Body of pancreas (tissue), 4 donors: ENCODE measurements around the gene CTSD. TPM values are rescaled to one million over a fixed set of nuclear protein-coding genes. Genes with fewer than 3 reads are reported as not detected.

ENCODE experiments used
- ATAC-seq: fragments of 150-250 bp; one replicate; pipeline ENCODE4 v1.9.1; 2016
- DNase-seq, 4 donors: peaks; one replicate each; pipeline ENCODE4 v3.0.0-alpha.2; 2019
- H3K27ac ChIP-seq, 4 donors: fragments of 200-600 bp; sonication (generic); 1 replicate in 3 of 4; 2 replicates in 1 of 4; pipeline versions ENCODE4 v1.5.1 to v1.6.1; 2016 to 2019; ENCODE audit warnings: mild to moderate bottlenecking in 1 of 4, mixed read lengths in 1 of 4, moderate library complexity in 1 of 4
- H3K27me3 ChIP-seq, 2 donors: fragments of 200-600 bp; sonication (generic); one replicate each; pipeline ENCODE4 v1.6.0; 2016; ENCODE audit warnings: mild to moderate bottlenecking in 1 of 2
- H3K36me3 ChIP-seq, 2 donors: fragments of 200-600 bp; sonication (generic); replicated peaks in 1 of 2; 2 replicates each; pipeline ENCODE4 v1.5.1; 2016; ENCODE audit warnings: low read depth in 2 of 2; ENCODE audit not compliant: insufficient read depth in 1 of 2
- H3K4me1 ChIP-seq: fragments of 200-600 bp; sonication (generic); one replicate; pipeline ENCODE4 v1.6.0; 2016
- H3K4me3 ChIP-seq, 2 donors: fragments of 200-600 bp; sonication (generic); 1 replicate in 1 of 2; 2 replicates in 1 of 2; pipeline ENCODE4 v1.5.1; 2016 to 2019
- H3K9me3 ChIP-seq, 3 donors: fragments of 200-600 bp; sonication (generic); 1 replicate in 2 of 3; 2 replicates in 1 of 3; pipeline ENCODE4 v1.5.1; 2016
- POLR2A ChIP-seq, 3 donors: fragments of 450-650 bp; IDR thresholded peaks; one replicate each; pipeline ENCODE4 v1.6.1; 2016; ENCODE audit warnings: antibody characterized with exemption in 3 of 3, mild to moderate bottlenecking in 2 of 3
- WGBS, 2 donors: methylation state at CpG; one replicate each; pipeline ENCODE4 v1.1.5; 2017; 5-methylcytosine and 5-hydroxymethylcytosine counted together
- intact Hi-C: fragments of 100-400 bp; cut with DNase I; formaldehyde crosslinking; loops from one replicate; pipeline ENCODE4 v1.15.1; 2023
- total RNA-seq, 2 donors: library from RNA; depleted of rRNA; stranded (reverse); fragments of >200 nt; gene quantifications; one replicate each; pipeline ENCODE4 v1.1.0, GENCODE V29; 2016
- TF ChIP-seq, protein P1 (sequence below), 7 experiments: fragments of 450-650 bp in 4 of 7; fragments of 200-600 bp in 3 of 7; sonication (generic) in 3 of 7; IDR thresholded peaks; one replicate each; pipeline ENCODE4 v1.5.1; 2016 to 2019; ENCODE audit warnings: antibody characterized with exemption in 7 of 7

The CTSD gene
- total RNA-seq, 2 donors from 2014 or later: 214 to 255 TPM

DNA sequence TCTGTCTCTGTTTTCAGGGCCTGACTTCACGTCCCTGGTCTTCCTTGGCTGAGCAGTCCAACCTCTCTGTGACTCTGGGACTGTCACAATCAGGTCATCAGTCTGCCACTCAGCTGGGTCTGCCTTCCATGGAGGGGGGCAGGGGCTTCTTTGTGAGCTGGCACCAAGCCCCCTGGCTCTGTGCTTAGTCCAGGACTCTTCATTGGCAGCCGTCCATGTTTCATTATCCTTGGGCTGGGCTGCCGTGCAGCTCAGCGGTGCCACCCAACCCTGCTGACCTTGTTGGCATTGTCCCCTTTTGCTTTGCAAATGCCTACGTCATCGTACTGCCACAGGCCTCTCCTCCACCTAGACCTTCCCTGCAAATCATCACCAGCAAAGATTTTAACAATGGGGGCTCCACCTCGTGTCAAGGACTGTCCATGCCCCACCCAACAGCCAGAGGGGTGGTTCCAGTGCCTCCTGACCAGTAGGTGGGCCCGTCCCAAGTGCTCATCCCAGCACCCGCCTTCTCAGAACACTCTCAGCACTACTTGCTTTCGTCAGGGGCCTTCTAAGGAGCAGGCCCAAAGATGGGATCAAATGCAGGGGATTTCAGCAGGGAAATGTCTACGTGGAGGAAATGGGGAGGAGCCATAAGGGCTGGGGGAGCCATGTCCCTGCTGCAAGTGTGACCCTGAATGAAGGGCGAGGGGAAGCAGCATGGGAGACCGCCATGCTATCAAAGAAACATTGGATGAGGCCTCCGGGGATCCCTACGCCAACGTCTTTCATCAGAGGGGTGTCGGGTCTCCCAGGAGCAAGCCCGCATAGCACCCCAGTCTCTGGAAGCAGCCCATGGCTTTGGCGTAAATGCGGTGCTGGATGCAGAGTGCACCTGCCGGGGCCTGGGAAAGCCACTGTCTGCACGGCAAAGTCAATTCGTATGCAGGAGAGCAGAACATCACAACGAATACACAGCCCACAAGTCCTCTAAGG is 48.5 kb downstream of the CTSD start:
- Histone ChIP-seq H3K4me3 (no peak overlapping the region), H3K4me1 (no peaks in the 10 kb centered on the region), H3K36me3 (no peaks in the 10 kb centered on the region), H3K27ac (no peak overlapping the region), H3K27me3 (no peaks in the 10 kb centered on the region), H3K9me3 (no peaks in the 10 kb centered on the region)
- WGBS, 2 donors: 71 to 78% methylated on average over 24 of the region's 24 CpGs
- DNase-seq: no peak
- no peak for ATAC-seq
- TF ChIP-seq POLR2A (IDR thresholded peaks at IDR 0.05): no peak
- TF ChIP-seq, protein P1, sequence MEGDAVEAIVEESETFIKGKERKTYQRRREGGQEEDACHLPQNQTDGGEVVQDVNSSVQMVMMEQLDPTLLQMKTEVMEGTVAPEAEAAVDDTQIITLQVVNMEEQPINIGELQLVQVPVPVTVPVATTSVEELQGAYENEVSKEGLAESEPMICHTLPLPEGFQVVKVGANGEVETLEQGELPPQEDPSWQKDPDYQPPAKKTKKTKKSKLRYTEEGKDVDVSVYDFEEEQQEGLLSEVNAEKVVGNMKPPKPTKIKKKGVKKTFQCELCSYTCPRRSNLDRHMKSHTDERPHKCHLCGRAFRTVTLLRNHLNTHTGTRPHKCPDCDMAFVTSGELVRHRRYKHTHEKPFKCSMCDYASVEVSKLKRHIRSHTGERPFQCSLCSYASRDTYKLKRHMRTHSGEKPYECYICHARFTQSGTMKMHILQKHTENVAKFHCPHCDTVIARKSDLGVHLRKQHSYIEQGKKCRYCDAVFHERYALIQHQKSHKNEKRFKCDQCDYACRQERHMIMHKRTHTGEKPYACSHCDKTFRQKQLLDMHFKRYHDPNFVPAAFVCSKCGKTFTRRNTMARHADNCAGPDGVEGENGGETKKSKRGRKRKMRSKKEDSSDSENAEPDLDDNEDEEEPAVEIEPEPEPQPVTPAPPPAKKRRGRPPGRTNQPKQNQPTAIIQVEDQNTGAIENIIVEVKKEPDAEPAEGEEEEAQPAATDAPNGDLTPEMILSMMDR (IDR thresholded peaks at IDR 0.05): no peak
- intact Hi-C loops: no loop called here

DNA sequence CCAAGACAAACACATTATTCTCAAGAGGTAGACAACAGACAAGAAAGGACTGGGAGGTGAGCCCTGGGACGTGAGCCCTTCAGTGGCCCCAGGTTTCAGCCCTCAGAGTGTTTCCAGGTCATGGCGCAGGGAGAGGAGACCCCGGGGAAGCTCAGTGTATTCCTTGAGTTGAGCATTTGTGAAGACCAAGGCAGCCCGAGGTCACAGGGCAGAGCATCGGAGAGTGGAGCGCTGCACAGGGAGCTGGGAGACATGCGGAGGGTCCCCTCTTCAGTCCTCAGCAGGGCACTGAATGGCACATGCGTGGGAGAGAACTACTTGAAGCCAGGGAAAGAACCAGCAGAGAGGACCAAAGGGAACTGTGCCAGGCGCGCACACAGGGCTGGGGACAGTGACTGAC is 55.0 kb downstream of the CTSD start:
- ATAC-seq (no peak), DNase-seq (no peak)
- intact Hi-C loops: no loop called here
- H3K27me3 ChIP-seq: no peaks in the 10 kb centered on the region
- H3K27ac ChIP-seq: no peak overlapping the region
- H3K36me3 ChIP-seq: no peaks in the 10 kb centered on the region
- 78 to 88% methylated on average over 10 of the region's 10 CpGs for WGBS, 2 donors
- no peaks in the 10 kb centered on the region for H3K4me1 ChIP-seq
- no peaks in the 10 kb centered on the region for H3K9me3 ChIP-seq
- no peak overlapping the region for H3K4me3 ChIP-seq
- TF ChIP-seq, protein P1 (IDR thresholded peaks at IDR 0.05): no peak
- no peak for TF ChIP-seq POLR2A (IDR thresholded peaks at IDR 0.05)

DNA sequence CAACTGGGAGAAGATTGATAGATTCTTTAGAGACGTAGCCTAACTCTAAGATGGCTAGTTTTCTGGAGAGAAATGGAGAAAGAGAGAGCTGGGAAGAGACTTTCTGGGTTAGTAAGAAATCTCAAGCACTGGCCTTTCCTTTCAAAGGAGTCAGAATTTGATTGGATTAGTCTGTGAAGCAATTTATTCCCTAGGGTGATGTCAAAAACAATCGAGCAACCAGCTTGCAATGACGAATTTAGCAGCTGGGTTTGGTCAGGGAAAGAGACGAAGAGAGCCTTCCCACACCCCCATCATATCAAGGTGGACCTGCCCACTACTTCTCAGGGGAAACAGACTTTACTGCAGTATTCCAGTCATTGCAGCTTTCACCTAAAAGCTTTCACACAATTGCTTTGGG is 56.0 kb downstream of the CTSD start:
- no peak overlapping the region for H3K27ac ChIP-seq
- intact Hi-C loops: no loop called here
- H3K4me1 ChIP-seq: no peaks in the 10 kb centered on the region
- H3K4me3 ChIP-seq: no peak overlapping the region
- no peaks in the 10 kb centered on the region for H3K36me3 ChIP-seq
- no peaks in the 10 kb centered on the region for H3K27me3 ChIP-seq
- ATAC-seq (no peak), DNase-seq (no peak)
- TF ChIP-seq POLR2A (IDR thresholded peaks at IDR 0.05): no peak
- TF ChIP-seq, protein P1 (IDR thresholded peaks at IDR 0.05): no peak
- no peaks in the 10 kb centered on the region for H3K9me3 ChIP-seq
- WGBS, 2 donors: 26 to 31% methylated on average over 4 of the region's 4 CpGs

DNA sequence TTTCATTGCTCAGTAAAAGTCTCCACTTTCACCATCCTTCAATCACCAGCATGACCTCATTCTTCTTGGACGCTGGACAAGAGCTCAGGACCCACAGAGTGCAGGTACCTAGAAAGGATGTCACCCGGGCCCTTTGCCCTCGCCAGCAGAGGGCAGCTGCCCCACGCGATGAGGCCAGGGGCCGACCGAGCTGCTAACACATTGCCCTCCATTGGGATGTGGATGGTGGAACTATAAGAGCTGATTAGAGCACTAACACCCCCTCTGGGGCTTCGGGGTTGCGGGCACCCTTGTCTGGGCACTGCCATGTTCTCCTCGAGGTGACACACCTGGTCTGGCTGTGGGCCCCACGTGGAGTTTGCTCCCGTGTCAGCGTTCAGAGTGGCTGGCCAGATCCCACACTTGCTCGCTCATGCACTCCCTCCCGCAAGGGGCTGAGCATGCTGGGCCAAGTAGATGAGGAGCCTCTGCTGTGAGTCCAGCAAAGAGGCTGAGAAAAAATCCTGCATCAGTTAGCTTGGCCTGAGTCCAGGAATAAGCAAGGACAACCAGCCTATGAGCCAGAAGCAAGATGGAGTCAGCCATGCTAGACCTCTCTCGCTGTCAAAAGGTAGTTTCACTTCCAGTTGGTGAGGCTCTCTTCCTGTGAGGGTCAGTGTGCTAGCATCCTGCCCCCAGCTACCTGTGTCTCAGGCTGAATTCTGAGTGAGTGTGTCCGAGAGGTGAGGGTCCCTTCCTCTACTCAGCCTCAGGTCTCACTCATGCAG is 56.9 kb downstream of the CTSD start:
- no peaks in the 10 kb centered on the region for H3K36me3 ChIP-seq
- no peaks in the 10 kb centered on the region for H3K9me3 ChIP-seq
- H3K4me1 ChIP-seq: no peaks in the 10 kb centered on the region
- no peaks in the 10 kb centered on the region for H3K27me3 ChIP-seq
- WGBS, 2 donors: 70 to 73% methylated on average over 4 to 17 of the region's 17 CpGs
- peak; percentile 18 for ATAC-seq
- TF ChIP-seq, protein P1 (IDR thresholded peaks at IDR 0.05): peak in 2 of 7 experiments; percentile 9 to 23
- TF ChIP-seq POLR2A (IDR thresholded peaks at IDR 0.05): no peak
- H3K4me3 ChIP-seq: no peak overlapping the region
- DNase-seq: peak in 2 of 4 donors; percentile 28 to 36
- intact Hi-C loops: no loop called here
- H3K27ac ChIP-seq: no peak overlapping the region
